ENCODE results near the gene PARD6G.
"Not testable (repeated sequence)": the region's sequence is repeated elsewhere in the genome, so short reads cannot be mapped to it uniquely, and the experiment has no call there.

Gene PARD6G

DNA sequence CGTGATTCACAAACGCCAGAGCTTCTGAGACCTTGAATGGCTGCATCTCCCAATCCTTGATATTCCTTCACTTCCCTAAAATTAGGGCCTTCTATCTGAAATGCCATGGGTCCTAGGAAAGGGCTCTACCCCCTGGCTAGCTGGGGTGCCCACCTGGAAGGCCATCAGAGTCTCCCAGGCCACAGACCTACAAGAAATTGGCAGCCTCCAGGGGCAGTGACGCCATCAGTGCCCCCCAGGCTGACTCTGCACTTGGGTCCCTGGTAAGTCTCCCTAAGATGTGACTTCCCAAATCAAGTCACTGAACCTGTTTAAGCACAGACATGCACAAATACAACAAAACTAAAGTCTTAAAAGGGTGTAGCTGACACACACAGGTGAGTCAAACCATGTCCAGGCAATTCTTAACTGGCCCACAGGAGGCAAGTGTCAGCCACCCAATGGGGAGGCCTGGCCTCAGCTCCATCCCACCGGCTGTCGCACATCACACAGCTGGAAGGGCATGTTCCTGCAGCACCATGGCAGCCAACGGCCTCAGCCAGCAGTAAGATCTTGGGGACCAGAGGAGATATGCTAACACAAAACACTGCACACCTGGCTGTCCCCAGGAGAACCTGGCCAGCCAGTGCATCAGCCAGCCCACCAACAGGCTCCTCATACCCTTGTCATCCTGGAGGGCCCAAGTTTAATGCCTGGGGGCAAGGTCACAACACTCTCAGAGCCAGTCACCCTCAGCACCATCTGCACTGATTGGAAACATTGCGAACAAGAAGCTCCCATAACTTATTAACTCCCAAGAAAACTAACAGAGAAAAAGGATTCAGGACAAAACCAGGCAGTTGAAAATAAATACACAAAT is 5.2 kb downstream of the PARD6G start:
- DNase-seq (ENCODE audit: insufficient read length, low spot score): no peak
- TF ChIP-seq POU2F2 (IDR thresholded peaks at IDR 0.05; ENCODE audit: low read depth, low read length) (no peak), TAF1 (IDR thresholded peaks at IDR 0.05; ENCODE audit: low read depth, low read length) (no peak), PAX5 (IDR thresholded peaks at IDR 0.05; ENCODE audit: insufficient read depth, low read length, severe bottlenecking) (no peak), POLR2A (IDR thresholded peaks at IDR 0.05; ENCODE audit: low read depth, low read length) (no peak), POLR2AphosphoS5 (IDR thresholded peaks at IDR 0.05; ENCODE audit: low read depth, low read length) (no peak), SPI1 (IDR thresholded peaks at IDR 0.05; ENCODE audit: low read depth, low read length) (no peak)
- no peak for FAIRE-seq

DNA sequence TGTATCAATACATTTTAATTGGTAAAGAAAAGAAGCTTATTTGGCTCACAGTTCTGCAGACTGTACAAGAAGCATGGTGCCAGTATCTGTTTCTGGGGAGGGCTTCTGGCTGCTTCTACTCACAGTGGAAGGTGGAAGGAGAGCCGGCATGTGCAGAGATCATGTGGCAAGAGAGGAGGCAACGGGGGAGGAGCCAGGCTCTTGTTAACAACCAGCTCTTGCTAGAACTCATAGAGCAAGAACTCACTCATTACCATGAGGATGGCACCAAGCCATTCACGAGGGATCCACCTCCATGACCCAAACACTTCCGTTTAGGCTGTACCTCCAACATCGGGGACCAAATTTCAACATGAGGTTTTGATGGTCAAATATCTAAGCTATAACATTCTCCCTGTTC is 7.5 kb downstream of the PARD6G start:
- no peak for DNase-seq (ENCODE audit: insufficient read length, low spot score)
- TF ChIP-seq TAF1 (IDR thresholded peaks at IDR 0.05; ENCODE audit: low read depth, low read length) (no peak), POU2F2 (IDR thresholded peaks at IDR 0.05; ENCODE audit: low read depth, low read length) (no peak), SPI1 (IDR thresholded peaks at IDR 0.05; ENCODE audit: low read depth, low read length) (no peak), POLR2AphosphoS5 (IDR thresholded peaks at IDR 0.05; ENCODE audit: low read depth, low read length) (no peak), PAX5 (IDR thresholded peaks at IDR 0.05; ENCODE audit: insufficient read depth, low read length, severe bottlenecking) (no peak), POLR2A (IDR thresholded peaks at IDR 0.05; ENCODE audit: low read depth, low read length) (no peak)
- FAIRE-seq: no peak

DNA sequence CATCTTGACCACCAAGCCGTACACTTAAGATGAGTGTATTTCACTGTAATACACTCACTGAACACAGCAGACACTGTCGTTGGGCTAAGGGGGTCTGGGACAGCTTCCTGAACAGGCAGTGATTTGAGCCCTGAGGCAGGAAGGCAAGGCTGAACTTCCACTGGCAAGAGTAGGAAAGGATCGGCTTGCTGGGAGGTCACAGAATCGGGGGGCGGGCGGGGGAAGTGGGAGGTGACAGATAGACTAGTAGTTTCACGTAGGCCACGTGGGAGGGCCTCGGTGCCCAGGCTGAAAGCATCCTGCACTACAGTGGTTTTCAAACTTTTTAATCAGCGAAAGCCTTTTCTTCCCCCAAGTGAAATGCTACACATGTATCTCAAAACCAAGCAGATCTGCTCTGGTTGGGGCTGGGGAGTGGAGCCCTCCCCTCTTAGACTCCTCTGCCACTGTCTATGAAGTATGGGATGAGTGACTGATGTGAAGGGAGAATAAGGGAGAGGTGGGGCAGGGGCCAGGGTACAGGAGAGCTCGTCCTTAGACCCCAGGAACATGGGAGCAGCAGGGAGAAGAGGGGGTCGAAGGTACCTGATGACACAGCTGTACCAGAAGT is 8.6 kb downstream of the PARD6G start:
- DNase-seq (ENCODE audit: insufficient read length, low spot score) (no peak), FAIRE-seq (no peak)
- TF ChIP-seq SPI1 (IDR thresholded peaks at IDR 0.05; ENCODE audit: low read depth, low read length) (no peak), POLR2AphosphoS5 (IDR thresholded peaks at IDR 0.05; ENCODE audit: low read depth, low read length) (no peak), PAX5 (IDR thresholded peaks at IDR 0.05; ENCODE audit: insufficient read depth, low read length, severe bottlenecking) (no peak), POU2F2 (IDR thresholded peaks at IDR 0.05; ENCODE audit: low read depth, low read length) (no peak), TAF1 (IDR thresholded peaks at IDR 0.05; ENCODE audit: low read depth, low read length) (no peak), POLR2A (IDR thresholded peaks at IDR 0.05; ENCODE audit: low read depth, low read length) (no peak)

DNA sequence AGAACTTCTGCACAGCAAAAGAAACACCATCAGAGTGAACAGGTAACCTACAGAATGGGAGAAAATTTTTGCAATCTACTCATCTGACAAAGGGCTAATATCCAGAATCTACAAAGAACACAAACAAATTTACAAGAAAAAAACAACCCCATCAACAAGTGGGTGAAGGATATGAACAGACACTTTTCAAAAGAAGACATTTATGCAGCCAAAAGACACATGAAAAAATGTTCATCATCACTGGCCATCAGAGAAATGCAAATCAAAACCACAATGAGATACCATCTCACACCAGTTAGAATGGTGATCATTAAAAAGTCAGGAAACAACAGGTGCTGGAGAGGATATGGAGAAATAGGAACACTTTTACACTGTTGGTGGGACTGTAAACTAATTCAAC is 9.8 kb downstream of the PARD6G start:
- not testable (repeated sequence) for DNase-seq (ENCODE audit: insufficient read length, low spot score); FAIRE-seq

DNA sequence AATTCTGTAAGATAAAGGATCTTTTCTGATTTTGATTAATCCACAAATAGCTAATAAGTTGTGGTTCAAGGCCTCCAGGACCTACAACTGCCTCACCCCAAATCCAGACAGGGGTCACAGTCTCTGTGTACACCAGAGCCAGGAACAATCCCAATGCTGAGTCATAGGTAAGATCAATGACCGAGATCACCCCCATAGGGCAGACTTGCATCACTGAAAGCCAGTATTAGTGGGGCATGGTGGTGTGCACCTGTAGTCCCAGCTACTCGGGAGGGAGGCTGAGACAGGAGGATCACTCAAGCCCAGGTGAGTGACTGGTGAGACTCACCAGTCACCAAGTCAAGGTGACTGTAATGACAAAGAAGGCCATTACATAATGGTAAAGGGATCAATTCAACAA is 12.9 kb downstream of the PARD6G start:
- FAIRE-seq: no peak
- no peak for TF ChIP-seq POU2F2 (IDR thresholded peaks at IDR 0.05; ENCODE audit: low read depth, low read length)
- no peak for TF ChIP-seq TAF1 (IDR thresholded peaks at IDR 0.05; ENCODE audit: low read depth, low read length)
- TF ChIP-seq POLR2AphosphoS5 (IDR thresholded peaks at IDR 0.05; ENCODE audit: low read depth, low read length): no peak
- no peak for TF ChIP-seq SPI1 (IDR thresholded peaks at IDR 0.05; ENCODE audit: low read depth, low read length)
- no peak for TF ChIP-seq POLR2A (IDR thresholded peaks at IDR 0.05; ENCODE audit: low read depth, low read length)
- no peak for TF ChIP-seq PAX5 (IDR thresholded peaks at IDR 0.05; ENCODE audit: insufficient read depth, low read length, severe bottlenecking)
- DNase-seq (ENCODE audit: insufficient read length, low spot score): no peak

DNA sequence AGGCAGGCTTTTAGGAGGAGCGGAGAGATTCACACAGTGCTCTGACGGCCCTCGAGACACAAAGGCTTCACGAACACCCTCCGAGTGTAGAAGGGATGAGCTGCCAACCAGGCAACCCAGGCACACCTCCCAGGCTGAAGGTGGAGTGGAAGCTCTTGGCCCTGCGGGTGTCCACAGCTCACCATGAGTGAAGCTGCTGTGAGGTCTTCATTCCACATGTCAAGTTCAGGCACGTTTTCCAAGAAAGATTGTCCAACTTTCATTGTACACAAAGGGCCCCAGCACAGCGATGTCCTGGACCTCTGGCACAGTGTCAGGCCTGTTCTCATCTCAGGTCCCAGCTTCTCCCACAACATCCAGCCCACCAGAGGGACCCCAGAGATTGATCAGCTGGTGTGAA is 13.4 kb downstream of the PARD6G start:
- TF ChIP-seq TAF1 (IDR thresholded peaks at IDR 0.05; ENCODE audit: low read depth, low read length) (no peak), POLR2AphosphoS5 (IDR thresholded peaks at IDR 0.05; ENCODE audit: low read depth, low read length) (no peak), POLR2A (IDR thresholded peaks at IDR 0.05; ENCODE audit: low read depth, low read length) (no peak)
- DNase-seq (ENCODE audit: insufficient read length, low spot score) (no peak), FAIRE-seq (no peak)

DNA sequence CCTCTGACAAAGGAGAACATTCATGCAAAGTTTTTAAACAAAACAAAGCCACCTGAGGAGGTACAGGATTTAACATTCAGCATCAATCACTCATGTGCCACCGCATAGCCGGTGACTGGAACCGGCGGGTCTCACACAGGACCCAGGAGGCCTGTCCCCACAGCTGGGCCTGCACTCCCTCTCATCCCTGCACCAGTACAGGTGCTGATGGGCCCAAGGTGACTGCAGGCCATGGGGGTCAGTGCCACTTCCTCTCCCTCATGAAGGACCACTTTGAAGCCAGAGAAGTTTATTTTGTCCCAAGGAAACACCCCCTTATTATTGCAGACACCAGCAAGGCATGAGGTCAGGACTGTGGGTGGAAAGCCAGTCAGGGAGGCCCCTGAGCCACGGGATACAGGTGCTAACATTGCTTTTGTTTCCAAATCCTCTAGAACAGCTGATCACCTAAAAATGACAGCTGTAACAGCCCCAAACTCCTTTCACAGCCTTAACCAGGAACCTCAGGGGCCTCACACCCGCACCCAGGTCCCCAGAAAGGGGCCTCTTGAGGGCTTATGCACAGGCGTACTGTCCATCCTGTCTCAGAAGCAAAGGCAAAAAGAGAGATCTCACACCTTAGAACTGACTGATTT is 14.0 kb downstream of the PARD6G start:
- DNase-seq (ENCODE audit: insufficient read length, low spot score): no peak
- no peak for FAIRE-seq

DNA sequence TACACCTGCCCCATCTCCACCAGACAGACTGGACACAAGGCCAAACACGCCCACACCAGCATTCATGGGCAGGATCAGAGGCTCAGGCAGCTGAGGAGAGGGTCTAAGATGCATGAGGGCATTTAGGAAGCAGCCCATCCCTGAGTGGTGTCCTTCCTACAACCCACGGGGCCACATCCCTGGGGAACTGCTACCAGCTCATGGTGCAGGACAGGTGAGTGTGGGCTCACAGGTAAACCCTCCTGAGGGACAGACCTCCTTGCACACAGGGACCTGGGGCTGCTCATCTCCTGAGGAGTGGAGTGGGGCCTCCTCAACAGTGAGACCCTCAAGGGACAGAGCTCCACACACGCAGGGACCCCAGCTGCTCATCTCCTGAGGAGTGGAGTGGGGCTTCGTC is 14.6 kb downstream of the PARD6G start:
- FAIRE-seq: no peak
- TF ChIP-seq POU2F2 (IDR thresholded peaks at IDR 0.05; ENCODE audit: low read depth, low read length): no peak
- TF ChIP-seq POLR2AphosphoS5 (IDR thresholded peaks at IDR 0.05; ENCODE audit: low read depth, low read length): no peak
- TF ChIP-seq PAX5 (IDR thresholded peaks at IDR 0.05; ENCODE audit: insufficient read depth, low read length, severe bottlenecking): no peak
- no peak for TF ChIP-seq TAF1 (IDR thresholded peaks at IDR 0.05; ENCODE audit: low read depth, low read length)
- no peak for TF ChIP-seq POLR2A (IDR thresholded peaks at IDR 0.05; ENCODE audit: low read depth, low read length)
- DNase-seq (ENCODE audit: insufficient read length, low spot score): no peak

More for the DNA sequence above, 14.0 kb downstream of the PARD6G start:
- TF ChIP-seq TAF1 (IDR thresholded peaks at IDR 0.05; ENCODE audit: low read depth, low read length): no peak
- TF ChIP-seq POU2F2 (IDR thresholded peaks at IDR 0.05; ENCODE audit: low read depth, low read length): no peak
- TF ChIP-seq POLR2A (IDR thresholded peaks at IDR 0.05; ENCODE audit: low read depth, low read length): no peak
- no peak for TF ChIP-seq SPI1 (IDR thresholded peaks at IDR 0.05; ENCODE audit: low read depth, low read length)
- no peak for TF ChIP-seq POLR2AphosphoS5 (IDR thresholded peaks at IDR 0.05; ENCODE audit: low read depth, low read length)
- no peak for TF ChIP-seq PAX5 (IDR thresholded peaks at IDR 0.05; ENCODE audit: insufficient read depth, low read length, severe bottlenecking)

DNA sequence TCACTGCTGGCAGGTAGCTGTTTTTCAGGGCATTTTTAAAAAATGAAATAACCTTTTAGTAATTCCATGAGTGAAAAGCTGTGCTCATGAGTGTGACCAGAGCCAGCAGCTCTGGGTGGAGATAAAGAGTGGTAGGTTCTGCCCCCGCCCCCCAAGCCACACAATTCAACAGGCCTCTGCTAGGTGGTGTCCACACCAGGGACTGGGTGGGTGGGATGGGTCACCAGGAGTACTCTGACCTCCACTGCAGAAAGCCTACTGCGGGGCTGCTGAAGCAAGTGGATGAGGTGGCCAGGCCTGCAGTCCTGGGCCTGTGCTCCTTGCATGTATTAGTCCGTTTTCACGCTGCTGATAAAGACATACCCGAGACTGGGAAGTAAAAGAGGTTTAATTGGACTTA is 15.3 kb downstream of the PARD6G start:
- no peak for TF ChIP-seq PAX5 (IDR thresholded peaks at IDR 0.05; ENCODE audit: insufficient read depth, low read length, severe bottlenecking)
- TF ChIP-seq POLR2AphosphoS5 (IDR thresholded peaks at IDR 0.05; ENCODE audit: low read depth, low read length): no peak
- TF ChIP-seq POU2F2 (IDR thresholded peaks at IDR 0.05; ENCODE audit: low read depth, low read length): no peak
- no peak for TF ChIP-seq POLR2A (IDR thresholded peaks at IDR 0.05; ENCODE audit: low read depth, low read length)
- TF ChIP-seq TAF1 (IDR thresholded peaks at IDR 0.05; ENCODE audit: low read depth, low read length): no peak
- TF ChIP-seq SPI1 (IDR thresholded peaks at IDR 0.05; ENCODE audit: low read depth, low read length): no peak
- FAIRE-seq: no peak

More for the DNA sequence above, 15.3 kb downstream of the PARD6G start:
- DNase-seq (ENCODE audit: insufficient read length, low spot score): no peak
